Retinal pigment epithelial cell (primary cell): ENCODE results near the gene NMNAT2.

Experiments
- DNase-seq: peaks from one replicate; pipeline ENCODE4 v3.0.0-alpha.2; 2010; ENCODE audit warnings: low read depth
- H3K4me3 ChIP-seq: 2 replicates; pipeline ENCODE4 v1.5.1; 2011; ENCODE audit warnings: mild to moderate bottlenecking, low read length, control low read depth, moderate library complexity
- TF ChIP-seq, protein P1 (sequence below): conservative IDR thresholded peaks from 2 replicates; pipeline ENCODE4 v1.5.1; 2011; ENCODE audit warnings: low read depth, low read length, control low read depth, inconsistent platforms

Gene NMNAT2

GRCh38 chr1:183226963-183227362 lies 191.2 kb downstream of the NMNAT2 start:
- TF ChIP-seq, protein P1, sequence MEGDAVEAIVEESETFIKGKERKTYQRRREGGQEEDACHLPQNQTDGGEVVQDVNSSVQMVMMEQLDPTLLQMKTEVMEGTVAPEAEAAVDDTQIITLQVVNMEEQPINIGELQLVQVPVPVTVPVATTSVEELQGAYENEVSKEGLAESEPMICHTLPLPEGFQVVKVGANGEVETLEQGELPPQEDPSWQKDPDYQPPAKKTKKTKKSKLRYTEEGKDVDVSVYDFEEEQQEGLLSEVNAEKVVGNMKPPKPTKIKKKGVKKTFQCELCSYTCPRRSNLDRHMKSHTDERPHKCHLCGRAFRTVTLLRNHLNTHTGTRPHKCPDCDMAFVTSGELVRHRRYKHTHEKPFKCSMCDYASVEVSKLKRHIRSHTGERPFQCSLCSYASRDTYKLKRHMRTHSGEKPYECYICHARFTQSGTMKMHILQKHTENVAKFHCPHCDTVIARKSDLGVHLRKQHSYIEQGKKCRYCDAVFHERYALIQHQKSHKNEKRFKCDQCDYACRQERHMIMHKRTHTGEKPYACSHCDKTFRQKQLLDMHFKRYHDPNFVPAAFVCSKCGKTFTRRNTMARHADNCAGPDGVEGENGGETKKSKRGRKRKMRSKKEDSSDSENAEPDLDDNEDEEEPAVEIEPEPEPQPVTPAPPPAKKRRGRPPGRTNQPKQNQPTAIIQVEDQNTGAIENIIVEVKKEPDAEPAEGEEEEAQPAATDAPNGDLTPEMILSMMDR = no peak
- H3K4me3 ChIP-seq = no peak overlapping the region
- DNase-seq = no peak

DNA sequence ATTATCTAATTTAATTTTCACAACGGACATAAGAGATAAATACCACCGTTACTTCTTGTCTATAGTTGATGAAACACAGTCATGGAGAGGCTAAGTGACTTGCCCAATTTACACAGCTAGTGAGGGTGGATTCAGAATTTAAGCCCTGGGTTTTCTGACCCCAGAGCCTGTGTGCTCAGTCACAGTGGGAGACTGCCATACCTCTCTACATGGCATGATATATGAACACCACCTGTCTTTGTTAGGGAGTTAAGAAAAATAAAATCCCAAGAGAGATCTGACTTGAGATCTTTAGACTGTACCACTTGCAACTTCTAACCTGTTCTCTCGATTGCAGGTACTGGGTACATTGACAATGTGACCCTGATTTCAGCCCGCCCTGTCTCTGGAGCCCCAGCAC lies 191.8 kb downstream of the NMNAT2 start:
- TF ChIP-seq, protein P1 = no peak
- no peak overlapping the region for H3K4me3 ChIP-seq
- no peak for DNase-seq

GRCh38 chr1:183223467-183223866 lies 194.7 kb downstream of the NMNAT2 start:
- H3K4me3 ChIP-seq = no peak overlapping the region
- TF ChIP-seq, protein P1 = no peak
- no peak for DNase-seq

DNA sequence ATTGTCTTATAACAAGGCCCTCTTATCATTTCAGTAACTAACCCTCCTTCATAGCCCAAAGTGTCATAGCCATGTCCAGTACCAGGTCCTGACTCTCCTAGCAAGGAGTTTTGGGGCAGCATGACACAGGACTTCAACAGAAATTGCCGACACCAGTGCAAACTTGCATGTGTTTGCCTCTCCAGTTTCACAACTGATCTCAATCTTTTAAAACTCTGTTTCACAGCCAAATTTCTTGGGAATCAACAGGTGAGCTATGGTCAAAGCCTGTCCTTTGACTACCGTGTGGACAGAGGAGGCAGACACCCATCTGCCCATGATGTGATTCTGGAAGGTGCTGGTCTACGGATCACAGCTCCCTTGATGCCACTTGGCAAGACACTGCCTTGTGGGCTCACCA lies 195.3 kb downstream of the NMNAT2 start:
- TF ChIP-seq, protein P1 = no peak
- no peak overlapping the region for H3K4me3 ChIP-seq
- no peak for DNase-seq

- H3K4me3 ChIP-seq = no peak overlapping the region
- TF ChIP-seq, protein P1 = no peak
- DNase-seq = no peak
These were observed 198.6 kb downstream of the NMNAT2 start for GRCh38 chr1:183219616-183220009.

DNA sequence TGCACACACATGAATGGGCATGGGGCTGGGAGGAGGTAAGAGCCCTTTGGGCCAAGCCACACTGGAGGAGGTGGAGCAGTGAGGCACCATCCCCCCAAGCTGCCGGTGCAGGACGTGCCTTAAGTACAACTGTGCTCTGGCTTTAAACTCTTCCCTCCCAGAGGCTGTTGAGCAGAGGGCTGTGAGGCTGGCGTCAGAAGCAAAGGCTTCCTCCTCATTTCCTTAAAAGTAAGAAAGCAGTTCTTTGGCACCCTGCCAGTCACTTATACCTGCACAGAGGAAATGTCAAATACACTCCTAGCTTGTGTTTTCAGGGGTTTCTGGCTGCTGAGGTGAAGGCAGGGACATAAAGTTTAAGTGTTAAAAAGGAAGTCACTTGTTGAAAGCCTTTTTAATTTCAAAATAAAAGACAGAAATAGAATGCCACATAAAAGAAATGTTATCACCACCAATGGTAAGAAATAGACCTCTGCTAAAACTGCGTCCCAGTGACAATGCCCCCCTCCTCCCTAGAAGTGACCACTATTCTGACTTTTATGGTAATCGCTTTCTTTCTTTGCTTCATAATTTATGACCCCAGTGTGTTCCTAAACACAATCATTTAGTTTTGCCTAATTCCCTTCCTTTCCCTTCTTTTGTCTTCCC lies 199.1 kb downstream of the NMNAT2 start:
- no peak overlapping the region for H3K4me3 ChIP-seq
- DNase-seq = no peak
- TF ChIP-seq, protein P1 = no peak

DNA sequence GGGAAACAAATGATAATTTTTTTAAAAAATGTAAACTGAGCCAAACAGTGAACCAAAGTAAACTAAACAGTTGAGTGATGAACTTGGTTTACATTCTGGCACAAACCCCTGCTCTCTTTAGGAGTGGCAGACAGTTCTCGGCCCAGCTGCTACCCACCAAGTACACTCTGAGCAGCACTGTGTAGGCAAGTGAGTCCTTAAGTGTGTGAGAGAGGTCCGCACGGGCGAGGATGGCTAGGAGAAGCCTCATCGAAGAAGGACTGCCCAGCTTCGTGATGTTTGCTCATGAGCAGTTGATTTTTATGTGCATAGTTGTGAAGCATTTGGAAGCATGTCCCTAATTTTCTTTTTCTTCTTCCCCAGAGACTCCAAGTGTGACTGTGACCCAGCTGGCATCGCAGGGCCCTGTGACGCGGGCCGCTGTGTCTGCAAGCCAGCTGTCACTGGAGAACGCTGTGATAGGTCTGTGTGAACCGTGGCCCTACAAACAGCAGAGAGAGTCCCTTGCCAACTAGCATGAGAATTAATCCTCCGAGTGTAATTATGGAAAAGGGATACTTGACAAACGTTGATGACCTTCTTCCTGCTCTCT lies 200.1 kb downstream of the NMNAT2 start:
- DNase-seq = no peak
- H3K4me3 ChIP-seq = no peak overlapping the region
- TF ChIP-seq, protein P1 = no peak
